Ishikawa (cell line): ENCODE results near the gene ZNF14.

Experiments
- CEBPB ChIP-seq: IDR thresholded peaks from 2 replicates; pipeline ENCODE4 v1.6.1; 2012
- CREB1 ChIP-seq: IDR thresholded peaks from 2 replicates; pipeline ENCODE4 v1.6.1; 2012; ENCODE audit warnings: low read depth
- EGR1 ChIP-seq: IDR thresholded peaks from 2 replicates; pipeline ENCODE4 v1.6.1; 2012
- EP300 ChIP-seq: IDR thresholded peaks from 2 replicates; pipeline ENCODE4 v1.6.1; 2012; ENCODE audit warnings: borderline replicate concordance
- FOXM1 ChIP-seq: IDR thresholded peaks from 2 replicates; pipeline ENCODE4 v1.6.1; 2012; ENCODE audit warnings: low read depth, borderline replicate concordance
- NFIC ChIP-seq: IDR thresholded peaks from 2 replicates; pipeline ENCODE4 v1.6.1; 2012
- RAD21 ChIP-seq: IDR thresholded peaks from 2 replicates; pipeline ENCODE4 v1.6.1; 2012; ENCODE audit warnings: low read depth
- TAF1 ChIP-seq: IDR thresholded peaks from 2 replicates; pipeline ENCODE4 v1.6.1; 2012; ENCODE audit warnings: low read depth, mild to moderate bottlenecking
- TCF12 ChIP-seq: IDR thresholded peaks from 2 replicates; pipeline ENCODE4 v1.6.1; 2012; ENCODE audit warnings: low read depth
- TEAD4 ChIP-seq: IDR thresholded peaks from 2 replicates; pipeline ENCODE4 v1.6.1; 2012
- YY1 ChIP-seq: IDR thresholded peaks from 2 replicates; pipeline ENCODE4 v1.6.1; 2012; ENCODE audit warnings: low read depth
- ZBTB7A ChIP-seq: IDR thresholded peaks from 2 replicates; pipeline ENCODE4 v1.6.1; 2012; ENCODE audit warnings: low read depth
- TF ChIP-seq, protein P1 (sequence below): IDR thresholded peaks from 2 replicates; pipeline ENCODE4 v1.6.1; 2012
- TF ChIP-seq, protein P2 (sequence below): IDR thresholded peaks from 2 replicates; pipeline ENCODE4 v1.6.1; 2012
- TF ChIP-seq, protein P3 (sequence below): IDR thresholded peaks from 2 replicates; pipeline ENCODE4 v1.6.1; 2012; ENCODE audit warnings: low read depth, mild to moderate bottlenecking

ZNF14 gene

DNA sequence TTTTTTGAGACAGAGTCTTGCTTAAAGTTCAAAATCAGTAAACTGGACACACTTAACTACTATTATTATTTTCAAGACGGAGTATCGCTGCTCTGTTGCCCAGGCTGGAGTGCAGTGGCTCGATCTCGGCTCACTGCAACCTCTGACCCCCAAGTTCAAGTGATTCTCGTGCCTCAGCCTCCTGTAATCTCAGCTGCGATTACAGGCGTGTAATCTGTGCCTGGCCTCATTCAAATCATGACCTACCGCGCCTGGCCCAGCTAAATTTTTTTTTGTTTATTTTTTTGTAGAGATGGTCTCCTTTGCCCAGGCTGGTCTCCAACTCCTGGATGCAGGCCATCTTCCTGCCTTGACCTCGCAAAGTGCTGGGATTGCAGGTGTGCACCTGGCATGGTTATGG lies 41.2 kb downstream of the ZNF14 start:
- TF ChIP-seq RAD21 (no peak), TAF1 (no peak), FOXM1 (no peak), TEAD4 (no peak), CREB1 (no peak), YY1 (no peak), EGR1 (no peak), NFIC (no peak), EP300 (no peak)
- TF ChIP-seq, protein P1, sequence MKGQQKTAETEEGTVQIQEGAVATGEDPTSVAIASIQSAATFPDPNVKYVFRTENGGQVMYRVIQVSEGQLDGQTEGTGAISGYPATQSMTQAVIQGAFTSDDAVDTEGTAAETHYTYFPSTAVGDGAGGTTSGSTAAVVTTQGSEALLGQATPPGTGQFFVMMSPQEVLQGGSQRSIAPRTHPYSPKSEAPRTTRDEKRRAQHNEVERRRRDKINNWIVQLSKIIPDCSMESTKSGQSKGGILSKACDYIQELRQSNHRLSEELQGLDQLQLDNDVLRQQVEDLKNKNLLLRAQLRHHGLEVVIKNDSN = no peak
- TF ChIP-seq, protein P2, sequence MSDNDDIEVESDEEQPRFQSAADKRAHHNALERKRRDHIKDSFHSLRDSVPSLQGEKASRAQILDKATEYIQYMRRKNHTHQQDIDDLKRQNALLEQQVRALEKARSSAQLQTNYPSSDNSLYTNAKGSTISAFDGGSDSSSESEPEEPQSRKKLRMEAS = no peak

DNA sequence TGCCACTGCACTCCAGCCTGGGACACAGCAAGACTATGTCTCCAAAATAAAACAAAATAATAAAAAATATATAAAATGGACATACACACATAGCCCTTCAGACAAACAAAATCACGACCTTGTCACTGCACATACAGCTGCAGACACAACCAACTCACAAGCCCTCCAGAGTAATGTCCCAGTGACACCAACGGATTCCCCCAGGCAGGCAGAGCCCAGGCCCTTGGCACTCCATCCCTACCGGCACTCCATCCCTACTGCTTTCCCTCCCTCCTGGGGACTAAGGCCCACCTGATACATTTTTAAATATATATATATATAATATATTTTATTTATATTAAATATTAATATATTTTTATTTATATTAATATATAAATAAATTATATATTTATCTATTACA lies 45.8 kb downstream of the ZNF14 start:
- TF ChIP-seq ZBTB7A (no peak), EP300 (no peak), RAD21 (no peak), TAF1 (no peak)
- TF ChIP-seq, protein P3, sequence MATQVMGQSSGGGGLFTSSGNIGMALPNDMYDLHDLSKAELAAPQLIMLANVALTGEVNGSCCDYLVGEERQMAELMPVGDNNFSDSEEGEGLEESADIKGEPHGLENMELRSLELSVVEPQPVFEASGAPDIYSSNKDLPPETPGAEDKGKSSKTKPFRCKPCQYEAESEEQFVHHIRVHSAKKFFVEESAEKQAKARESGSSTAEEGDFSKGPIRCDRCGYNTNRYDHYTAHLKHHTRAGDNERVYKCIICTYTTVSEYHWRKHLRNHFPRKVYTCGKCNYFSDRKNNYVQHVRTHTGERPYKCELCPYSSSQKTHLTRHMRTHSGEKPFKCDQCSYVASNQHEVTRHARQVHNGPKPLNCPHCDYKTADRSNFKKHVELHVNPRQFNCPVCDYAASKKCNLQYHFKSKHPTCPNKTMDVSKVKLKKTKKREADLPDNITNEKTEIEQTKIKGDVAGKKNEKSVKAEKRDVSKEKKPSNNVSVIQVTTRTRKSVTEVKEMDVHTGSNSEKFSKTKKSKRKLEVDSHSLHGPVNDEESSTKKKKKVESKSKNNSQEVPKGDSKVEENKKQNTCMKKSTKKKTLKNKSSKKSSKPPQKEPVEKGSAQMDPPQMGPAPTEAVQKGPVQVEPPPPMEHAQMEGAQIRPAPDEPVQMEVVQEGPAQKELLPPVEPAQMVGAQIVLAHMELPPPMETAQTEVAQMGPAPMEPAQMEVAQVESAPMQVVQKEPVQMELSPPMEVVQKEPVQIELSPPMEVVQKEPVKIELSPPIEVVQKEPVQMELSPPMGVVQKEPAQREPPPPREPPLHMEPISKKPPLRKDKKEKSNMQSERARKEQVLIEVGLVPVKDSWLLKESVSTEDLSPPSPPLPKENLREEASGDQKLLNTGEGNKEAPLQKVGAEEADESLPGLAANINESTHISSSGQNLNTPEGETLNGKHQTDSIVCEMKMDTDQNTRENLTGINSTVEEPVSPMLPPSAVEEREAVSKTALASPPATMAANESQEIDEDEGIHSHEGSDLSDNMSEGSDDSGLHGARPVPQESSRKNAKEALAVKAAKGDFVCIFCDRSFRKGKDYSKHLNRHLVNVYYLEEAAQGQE = no peak

DNA sequence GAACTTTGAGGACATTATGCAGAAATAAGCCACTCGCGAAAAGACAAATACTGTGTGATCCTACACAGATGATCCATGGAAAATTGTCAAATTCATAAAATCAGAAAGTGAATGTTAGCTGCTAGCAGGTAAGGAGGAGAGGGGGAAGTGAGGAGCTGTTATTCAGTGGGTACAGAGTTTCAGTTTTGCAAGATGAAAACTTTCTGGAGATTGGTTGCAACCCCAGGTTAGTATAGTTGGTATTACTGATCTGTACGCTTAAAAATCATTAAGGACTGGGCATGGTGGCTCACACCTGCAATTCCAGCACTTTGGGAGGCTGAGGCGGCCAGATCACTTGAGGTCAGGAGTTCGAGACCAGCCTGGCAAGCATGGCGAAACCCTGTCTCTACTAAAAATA lies 46.3 kb downstream of the ZNF14 start:
- TF ChIP-seq EP300 (no peak), NFIC (no peak), TAF1 (no peak)

DNA sequence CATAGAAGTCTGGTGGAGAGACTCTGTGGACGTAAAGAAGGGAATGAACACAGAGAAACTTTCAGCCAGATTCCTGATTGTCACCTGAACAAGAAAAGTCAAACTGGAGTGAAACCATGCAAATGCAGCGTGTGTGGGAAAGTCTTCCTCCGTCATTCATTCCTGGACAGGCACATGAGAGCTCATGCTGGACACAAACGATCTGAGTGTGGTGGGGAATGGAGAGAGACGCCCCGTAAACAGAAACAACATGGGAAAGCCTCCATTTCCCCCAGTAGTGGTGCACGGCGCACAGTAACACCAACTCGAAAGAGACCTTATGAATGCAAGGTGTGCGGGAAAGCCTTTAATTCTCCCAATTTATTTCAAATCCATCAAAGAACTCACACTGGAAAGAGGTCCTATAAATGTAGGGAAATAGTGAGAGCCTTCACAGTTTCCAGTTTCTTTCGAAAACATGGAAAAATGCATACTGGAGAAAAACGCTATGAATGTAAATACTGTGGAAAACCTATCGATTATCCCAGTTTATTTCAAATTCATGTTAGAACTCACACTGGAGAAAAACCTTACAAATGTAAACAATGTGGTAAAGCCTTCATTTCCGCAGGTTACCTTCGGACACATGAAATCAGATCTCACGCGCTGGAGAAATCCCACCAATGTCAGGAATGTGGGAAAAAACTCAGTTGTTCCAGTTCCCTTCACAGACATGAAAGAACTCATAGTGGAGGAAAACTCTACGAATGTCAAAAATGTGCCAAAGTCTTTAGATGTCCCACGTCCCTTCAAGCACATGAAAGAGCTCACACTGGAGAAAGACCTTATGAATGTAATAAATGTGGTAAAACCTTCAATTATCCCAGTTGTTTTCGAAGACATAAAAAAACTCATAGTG lies 53.5 kb downstream of the ZNF14 start:
- TF ChIP-seq YY1 (no peak), TAF1 (no peak)
- TF ChIP-seq, protein P2 = no peak

DNA sequence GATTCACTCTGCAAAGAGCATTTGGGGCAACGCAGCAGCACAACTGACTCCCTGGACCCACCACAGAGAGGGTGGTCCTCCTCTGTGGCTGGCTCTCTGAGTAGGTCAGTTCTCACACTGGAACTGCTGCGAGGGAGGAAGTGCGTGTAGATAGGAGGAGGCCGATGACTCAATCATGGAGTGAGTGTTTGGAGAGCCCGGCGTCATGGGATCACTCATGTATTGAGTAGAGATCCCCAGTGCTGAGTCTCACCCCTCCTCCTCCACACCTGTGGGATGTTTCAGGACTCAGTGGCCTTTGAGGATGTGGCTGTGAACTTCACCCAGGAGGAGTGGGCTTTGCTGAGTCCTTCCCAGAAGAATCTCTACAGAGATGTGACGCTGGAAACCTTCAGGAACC lies 55.3 kb downstream of the ZNF14 start:
- no peak for TF ChIP-seq CREB1
- TF ChIP-seq EP300 = no peak
- TF ChIP-seq TEAD4 = no peak
- TF ChIP-seq YY1 = no peak
- TF ChIP-seq, protein P2 = no peak
- TF ChIP-seq CEBPB = no peak
- no peak for TF ChIP-seq TAF1
- TF ChIP-seq NFIC = no peak
- TF ChIP-seq RAD21 = no peak
- TF ChIP-seq TCF12 = no peak
- TF ChIP-seq FOXM1 = no peak
- TF ChIP-seq, protein P3 = no peak
- no peak for TF ChIP-seq ZBTB7A
- TF ChIP-seq, protein P1 = no peak
- no peak for TF ChIP-seq EGR1

DNA sequence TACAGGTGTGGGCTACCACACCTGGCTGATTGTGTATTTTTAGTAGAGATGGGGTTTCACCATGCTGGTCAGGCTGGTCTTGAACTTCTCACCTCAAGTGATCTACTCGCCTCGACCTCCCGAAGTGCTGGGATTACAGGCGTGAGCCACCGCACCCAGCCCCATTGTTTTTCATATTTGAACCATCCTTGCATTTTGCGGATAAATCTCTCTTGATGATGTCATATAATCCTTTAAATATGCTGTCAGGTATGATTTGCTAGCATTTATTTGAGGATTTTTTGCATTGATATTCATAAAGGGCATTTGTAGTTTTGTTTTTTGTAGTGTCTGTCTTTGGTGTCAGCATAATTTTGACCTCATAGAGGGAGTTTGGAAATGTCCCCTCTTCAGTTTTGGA lies 58.6 kb downstream of the ZNF14 start:
- TF ChIP-seq TEAD4 = no peak
- TF ChIP-seq, protein P2 = no peak
- TF ChIP-seq TAF1 = no peak
- TF ChIP-seq ZBTB7A = no peak
- TF ChIP-seq, protein P3 = no peak
- no peak for TF ChIP-seq CEBPB
- no peak for TF ChIP-seq YY1
- no peak for TF ChIP-seq RAD21
